DMS114 treated with DMSO at 0.1 percent for 48 hours (cell line): ENCODE measurements around the gene DCC.
A peak's percentile ranks its signal among the peaks of the same experiment; 100 is the strongest.
"Not testable (repeated sequence)": the region's sequence is repeated elsewhere in the genome, so short reads cannot be mapped to it uniquely, and the experiment has no call there.

Experiments used
- DNase-seq: peaks from one replicate; lab custom pipeline; 2025; ENCODE audit not compliant: unreplicated experiment; lab: John Stamatoyannopoulos, UW

Gene DCC

GRCh38 chr18:53375621-53376020 lies 1035.6 kb downstream of the DCC start:
- DNase-seq: no peak

- DNase-seq: peak; percentile 54
Observed at GRCh38 chr18:53380063-53380639, 1040.2 kb downstream of the DCC start.

GRCh38 chr18:53382870-53383269 lies 1042.9 kb downstream of the DCC start:
- DNase-seq: no peak

- no peak for DNase-seq
Observed at GRCh38 chr18:53385889-53386288, 1045.9 kb downstream of the DCC start.

GRCh38 chr18:53387581-53387980 lies 1047.6 kb downstream of the DCC start:
- DNase-seq: no peak

- DNase-seq: no peak
Observed at GRCh38 chr18:53402670-53403069, 1062.7 kb downstream of the DCC start.

GRCh38 chr18:53408271-53408670 lies 1068.3 kb downstream of the DCC start:
- DNase-seq: no peak

- DNase-seq: no peak
Observed at GRCh38 chr18:53411511-53411910, 1071.5 kb downstream of the DCC start.

- DNase-seq: no peak
Observed at GRCh38 chr18:53417003-53417402, 1077.0 kb downstream of the DCC start.

- no peak for DNase-seq
Observed at GRCh38 chr18:53421869-53422268, 1081.9 kb downstream of the DCC start.

- DNase-seq: no peak
Observed at GRCh38 chr18:53422896-53423295, 1082.9 kb downstream of the DCC start.

- DNase-seq: no peak
Observed at GRCh38 chr18:53426666-53427184, 1086.7 kb downstream of the DCC start.

- no peak for DNase-seq
Observed at GRCh38 chr18:53441761-53442414, 1101.9 kb downstream of the DCC start.

- DNase-seq: no peak
Observed at GRCh38 chr18:53442415-53442783, 1102.4 kb downstream of the DCC start.

GRCh38 chr18:53443336-53443735 lies 1103.3 kb downstream of the DCC start:
- no peak for DNase-seq

GRCh38 chr18:53443831-53444230 lies 1103.8 kb downstream of the DCC start:
- no peak for DNase-seq

- DNase-seq: no peak
Observed at GRCh38 chr18:53451902-53452301, 1111.9 kb downstream of the DCC start.

GRCh38 chr18:53457068-53457467 lies 1117.1 kb downstream of the DCC start:
- DNase-seq: no peak

- DNase-seq: no peak
Observed at GRCh38 chr18:53458268-53458667, 1118.3 kb downstream of the DCC start.

GRCh38 chr18:53458944-53459580 lies 1119.1 kb downstream of the DCC start:
- no peak for DNase-seq

- DNase-seq: no peak
Observed at GRCh38 chr18:53467756-53468155, 1127.8 kb downstream of the DCC start.

GRCh38 chr18:53468173-53468572 lies 1128.2 kb downstream of the DCC start:
- not testable (repeated sequence) for DNase-seq
